Peyer's patch (tissue), 4 donors: ENCODE results near the gene NDC1.

Experiments used
- POLR2A ChIP-seq, 2 donors: fragments of 450-650 bp; IDR thresholded peaks; one replicate each; pipeline ENCODE4 v1.5.1; 2017; ENCODE audit warnings: antibody characterized with exemption in 2 of 2, mild to moderate bottlenecking in 2 of 2, moderate library complexity in 2 of 2
- TF ChIP-seq, protein P1 (sequence below), 6 experiments: fragments of 450-650 bp in 4 of 6; fragments of 200-600 bp in 2 of 6; sonication (generic) in 1 of 6; IDR thresholded peaks; one replicate each; pipeline ENCODE4 v1.5.1; 2017 to 2019; ENCODE audit warnings: antibody characterized with exemption in 6 of 6, mild to moderate bottlenecking in 3 of 6, moderate library complexity in 1 of 6

- TF ChIP-seq, protein P1, sequence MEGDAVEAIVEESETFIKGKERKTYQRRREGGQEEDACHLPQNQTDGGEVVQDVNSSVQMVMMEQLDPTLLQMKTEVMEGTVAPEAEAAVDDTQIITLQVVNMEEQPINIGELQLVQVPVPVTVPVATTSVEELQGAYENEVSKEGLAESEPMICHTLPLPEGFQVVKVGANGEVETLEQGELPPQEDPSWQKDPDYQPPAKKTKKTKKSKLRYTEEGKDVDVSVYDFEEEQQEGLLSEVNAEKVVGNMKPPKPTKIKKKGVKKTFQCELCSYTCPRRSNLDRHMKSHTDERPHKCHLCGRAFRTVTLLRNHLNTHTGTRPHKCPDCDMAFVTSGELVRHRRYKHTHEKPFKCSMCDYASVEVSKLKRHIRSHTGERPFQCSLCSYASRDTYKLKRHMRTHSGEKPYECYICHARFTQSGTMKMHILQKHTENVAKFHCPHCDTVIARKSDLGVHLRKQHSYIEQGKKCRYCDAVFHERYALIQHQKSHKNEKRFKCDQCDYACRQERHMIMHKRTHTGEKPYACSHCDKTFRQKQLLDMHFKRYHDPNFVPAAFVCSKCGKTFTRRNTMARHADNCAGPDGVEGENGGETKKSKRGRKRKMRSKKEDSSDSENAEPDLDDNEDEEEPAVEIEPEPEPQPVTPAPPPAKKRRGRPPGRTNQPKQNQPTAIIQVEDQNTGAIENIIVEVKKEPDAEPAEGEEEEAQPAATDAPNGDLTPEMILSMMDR (IDR thresholded peaks at IDR 0.05): peak; percentile 46 to 78 (median 68)
- no peak for TF ChIP-seq POLR2A (IDR thresholded peaks at IDR 0.05)
Measured at GRCh38 chr1:53860967-53861411, 22.9 kb upstream of the NDC1 start.
